Renal cortical epithelial cell (primary cell): ENCODE results near the gene PHYHIPL. TPM values are rescaled to one million over a fixed set of nuclear protein-coding genes. Genes with fewer than 3 reads are reported as not detected.

ENCODE experiments used
- DNase-seq: peaks from one replicate; pipeline ENCODE4 v3.0.0-alpha.2; 2011; ENCODE audit warnings: low read depth
- total RNA-seq: library from RNA; depleted of rRNA; stranded (reverse); fragments of >200 nt; gene quantifications from 2 replicates; pipeline ENCODE4 v1.2.3, GENCODE V29; 2014

The PHYHIPL gene
- total RNA-seq, 1 donor from 2014 or later, result 0.15 TPM

GRCh38 chr10:59255463-59255862 lies 79.0 kb downstream of the PHYHIPL start:
- no peak for DNase-seq

GRCh38 chr10:59257224-59257623 lies 80.8 kb downstream of the PHYHIPL start:
- DNase-seq, result no peak

GRCh38 chr10:59258890-59259289 lies 82.4 kb downstream of the PHYHIPL start:
- DNase-seq, result no peak

- no peak for DNase-seq
Measured at GRCh38 chr10:59265141-59265540, 88.7 kb downstream of the PHYHIPL start.

DNA sequence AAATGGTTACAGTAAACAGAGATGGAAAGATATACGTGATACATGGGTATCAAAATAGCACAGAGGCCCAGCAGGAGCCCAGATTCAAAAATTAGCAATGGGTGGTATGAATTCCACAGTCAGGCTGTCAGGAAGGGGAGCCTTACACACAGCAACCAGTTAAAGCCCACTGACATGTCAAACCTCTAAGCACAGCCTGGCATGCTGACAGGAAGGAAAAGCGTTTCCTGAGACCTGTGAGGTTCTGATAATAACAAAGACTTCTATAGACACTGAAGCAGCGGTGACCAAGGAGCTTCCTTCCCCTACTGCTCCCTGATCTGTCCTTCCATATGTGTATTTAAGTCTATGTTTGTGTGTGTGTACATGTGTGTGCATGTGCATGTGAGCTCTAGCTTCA lies 89.9 kb downstream of the PHYHIPL start:
- DNase-seq, result no peak

- no peak for DNase-seq
Measured at GRCh38 chr10:59268460-59268859, 92.0 kb downstream of the PHYHIPL start.

DNA sequence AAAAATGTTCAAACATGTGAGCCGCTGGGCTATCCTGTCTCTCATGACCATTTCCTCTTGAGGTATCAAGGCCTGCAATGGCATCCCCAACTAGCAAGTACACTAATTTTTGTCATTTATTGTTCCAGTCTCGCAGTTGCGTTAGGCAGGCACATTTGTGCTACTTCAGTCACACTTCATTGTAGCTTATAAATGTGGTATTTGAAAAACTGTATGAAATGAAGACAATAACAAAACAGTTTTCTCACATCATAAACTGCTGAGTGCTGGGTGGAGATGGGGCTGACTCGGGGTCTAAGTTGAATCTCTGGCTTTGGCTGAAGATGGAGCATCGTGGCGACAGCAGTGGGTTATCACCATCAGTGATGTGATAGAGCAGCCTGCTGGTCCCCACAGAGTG lies 93.2 kb downstream of the PHYHIPL start:
- DNase-seq, result no peak

DNA sequence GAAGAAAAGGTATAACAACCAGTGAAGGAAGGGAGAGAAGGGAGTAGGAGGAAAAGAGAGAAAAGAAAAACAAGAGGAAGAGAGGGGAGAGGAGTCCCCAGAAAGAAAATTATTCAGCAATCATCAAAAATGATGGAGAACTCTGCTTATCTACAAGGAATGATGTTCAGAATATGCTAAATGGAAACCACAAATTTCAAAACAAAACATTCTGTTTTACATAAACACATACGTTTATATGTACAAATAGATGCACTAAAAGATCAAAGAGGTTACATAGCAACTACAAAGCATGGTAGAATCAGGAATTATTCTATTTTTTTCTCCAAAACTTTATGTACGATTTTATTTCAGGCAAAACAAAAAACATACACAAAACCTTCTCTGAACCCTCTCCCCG lies 94.0 kb downstream of the PHYHIPL start:
- DNase-seq, result no peak

DNA sequence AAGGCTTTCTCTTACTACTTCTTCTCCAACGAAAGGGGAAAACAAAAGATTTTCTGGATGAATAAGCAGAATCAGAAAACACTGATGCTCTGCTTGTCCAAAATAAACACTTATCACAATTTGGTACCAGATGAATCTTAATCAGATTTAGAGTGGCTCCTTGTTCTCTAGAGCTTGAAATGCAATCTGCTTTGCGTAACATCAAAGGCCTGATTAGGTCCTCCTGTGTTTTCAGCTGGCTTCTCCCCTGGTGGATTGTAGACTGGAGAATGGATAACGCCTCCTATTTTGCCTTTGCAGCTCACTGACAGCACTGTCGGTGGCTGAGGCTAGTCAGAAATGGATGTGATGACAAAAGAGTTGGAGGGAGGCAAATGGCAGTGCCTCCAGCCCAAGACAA lies 94.7 kb downstream of the PHYHIPL start:
- no peak for DNase-seq

- no peak for DNase-seq
Measured at GRCh38 chr10:59272061-59272460, 95.6 kb downstream of the PHYHIPL start.

DNA sequence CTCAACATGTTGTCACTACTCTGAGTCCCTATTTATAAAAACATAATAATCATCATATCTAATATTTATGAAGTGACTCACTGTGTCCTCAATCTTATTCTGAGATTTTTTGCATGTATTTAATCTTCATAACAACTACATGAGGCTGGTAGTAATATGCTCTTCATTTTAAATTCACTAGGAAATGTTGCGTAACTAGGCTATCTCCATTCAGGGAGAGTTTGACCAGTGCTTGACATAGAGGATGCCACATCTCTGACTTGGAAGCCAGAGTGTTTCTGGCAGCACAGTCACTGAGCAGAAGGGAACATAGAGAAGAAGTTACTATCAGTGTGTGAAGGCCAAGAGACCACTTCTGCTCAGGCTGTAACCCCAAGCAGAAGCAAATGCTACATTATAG lies 97.0 kb downstream of the PHYHIPL start:
- DNase-seq, result no peak

- no peak for DNase-seq
Measured at GRCh38 chr10:59276133-59276532, 99.7 kb downstream of the PHYHIPL start.

DNA sequence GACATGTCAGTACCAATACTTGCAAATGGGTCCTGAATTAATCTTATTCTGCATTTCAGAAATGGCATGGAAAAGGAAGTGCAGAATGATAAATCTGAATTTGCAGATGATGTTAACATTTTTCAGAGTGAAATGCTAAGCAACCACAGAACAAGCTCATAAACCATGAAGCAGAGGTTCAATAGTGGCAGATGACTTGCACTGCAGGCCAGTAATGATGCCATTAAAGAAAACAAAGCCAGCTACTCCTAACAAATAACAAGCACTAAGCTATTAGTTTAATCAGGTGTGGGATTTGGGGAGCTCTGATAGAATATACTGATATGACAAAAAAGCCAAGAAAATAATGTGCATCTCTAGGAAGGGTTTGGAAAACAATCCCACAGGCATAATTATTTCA lies 100.5 kb downstream of the PHYHIPL start:
- no peak for DNase-seq

DNA sequence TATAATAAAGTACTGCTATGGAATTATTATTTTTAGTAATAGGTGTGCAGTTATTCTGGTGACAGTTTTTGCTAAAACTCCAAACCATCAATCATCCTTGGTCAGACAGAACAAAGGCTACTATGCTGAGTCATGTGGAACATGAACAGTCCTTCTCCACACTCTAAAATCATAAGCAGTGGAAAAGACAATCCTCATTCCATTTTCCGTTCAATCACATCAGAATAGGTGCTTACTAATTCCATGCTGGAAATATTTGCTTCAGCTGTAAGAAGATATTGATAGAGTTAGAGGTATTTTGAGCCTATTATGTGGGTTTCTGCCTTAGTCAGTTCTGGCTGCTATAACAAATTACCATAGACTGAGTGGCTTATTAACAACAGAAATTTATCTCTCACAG lies 103.0 kb downstream of the PHYHIPL start:
- no peak for DNase-seq

DNA sequence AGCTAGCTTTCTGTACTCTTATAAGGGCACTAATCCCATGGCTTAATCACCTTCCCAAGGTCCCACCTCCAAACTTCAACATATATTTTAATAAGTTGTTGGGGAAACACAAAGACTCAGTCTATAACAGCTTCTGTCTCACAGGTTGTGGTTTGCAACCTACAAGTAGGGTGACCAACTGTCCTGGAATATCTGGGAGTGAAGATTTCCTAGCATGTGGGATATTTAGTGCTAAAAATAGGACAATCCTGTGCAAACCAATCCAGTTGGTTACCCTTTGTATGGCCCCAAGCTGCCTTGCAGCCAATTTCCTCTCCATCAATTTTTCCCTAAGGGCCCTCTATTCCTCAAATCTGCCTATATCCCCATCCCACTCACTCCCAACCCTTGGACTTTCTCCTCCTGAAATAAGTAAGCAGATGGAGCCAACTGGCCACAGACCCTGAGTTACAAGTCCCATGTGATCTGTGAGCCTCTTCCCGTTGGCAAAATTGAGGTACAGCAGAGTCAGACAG lies 103.6 kb downstream of the PHYHIPL start:
- no peak for DNase-seq

GRCh38 chr10:59281861-59282260 lies 105.4 kb downstream of the PHYHIPL start:
- no peak for DNase-seq

GRCh38 chr10:59283456-59284091 lies 107.1 kb downstream of the PHYHIPL start:
- DNase-seq, result peak; percentile 2

DNA sequence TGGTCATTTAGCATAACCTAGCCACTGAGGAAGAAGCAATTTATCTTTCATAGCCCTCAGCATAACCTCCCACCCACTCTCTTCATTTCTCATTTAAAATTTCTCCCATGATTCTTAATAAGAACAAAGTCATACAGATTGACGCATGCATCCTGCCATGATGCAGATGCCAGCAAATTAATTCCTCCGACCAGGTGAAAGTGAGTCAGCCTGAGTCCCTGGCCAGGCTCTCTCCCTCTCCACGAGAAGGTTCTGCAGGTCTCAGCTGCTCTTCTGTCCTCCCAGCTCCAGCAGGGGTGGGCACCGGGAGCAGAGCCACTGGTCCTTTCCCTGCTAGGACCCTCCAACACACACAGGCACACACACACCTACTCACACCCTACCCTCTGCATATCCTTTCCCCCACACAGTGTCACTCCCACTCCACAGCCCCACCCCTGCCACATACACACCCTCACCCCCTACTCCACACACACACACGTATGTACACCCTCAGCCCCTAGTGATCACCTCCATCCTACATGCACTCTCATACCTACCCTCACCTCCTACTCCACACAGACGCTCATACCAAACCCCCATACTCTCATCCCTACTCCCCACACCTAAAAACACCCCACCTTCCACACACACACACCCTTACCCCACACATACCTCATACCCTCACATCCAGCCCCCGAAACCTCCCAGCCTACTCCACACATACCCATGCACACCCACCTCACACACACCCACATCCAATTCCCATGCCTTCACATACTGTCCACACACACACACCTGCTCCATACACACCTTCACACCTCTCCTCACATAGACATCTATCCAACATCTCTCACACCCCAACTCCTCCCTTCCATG lies 107.9 kb downstream of the PHYHIPL start:
- DNase-seq, result peak; percentile 7

DNA sequence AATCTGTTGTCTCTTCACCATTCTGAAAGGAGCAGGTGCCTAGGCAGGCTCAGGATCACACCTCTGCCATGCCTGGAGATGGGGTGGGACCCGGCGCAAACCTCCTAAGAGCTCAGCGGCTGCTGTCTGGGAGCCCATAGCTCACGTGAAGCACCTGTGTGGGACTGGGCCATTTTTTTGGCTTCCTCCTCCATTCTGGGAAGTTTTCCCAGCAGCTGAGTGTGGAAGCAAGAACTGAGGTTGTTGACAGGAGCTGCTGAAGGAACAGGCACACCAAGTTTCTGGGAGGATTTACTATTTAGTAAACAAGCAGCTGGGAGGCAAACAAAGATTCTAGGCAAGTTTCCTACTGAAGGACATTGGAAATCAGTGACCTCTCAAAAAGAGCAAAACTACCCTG lies 108.6 kb downstream of the PHYHIPL start:
- DNase-seq, result no peak

DNA sequence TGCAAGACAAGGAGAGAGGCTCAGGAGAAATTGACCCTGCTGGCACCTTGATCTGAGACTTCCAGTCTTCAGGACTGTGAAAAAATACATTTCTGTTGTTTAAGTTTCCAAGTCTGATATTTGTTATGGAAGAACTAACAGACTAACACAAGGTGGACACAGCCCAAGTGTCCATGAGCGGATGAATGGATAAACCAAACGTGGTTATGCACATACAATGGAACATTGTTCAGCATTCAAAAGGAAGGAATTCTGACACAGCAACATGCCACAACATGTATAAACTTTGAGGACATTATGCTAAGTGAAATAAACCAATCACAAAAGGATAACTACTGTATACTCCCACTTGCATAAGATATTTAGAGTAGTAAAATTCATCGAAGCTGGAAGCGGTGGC lies 109.4 kb downstream of the PHYHIPL start:
- DNase-seq, result no peak

- DNase-seq, result no peak
Measured at GRCh38 chr10:59287587-59288255, 111.3 kb downstream of the PHYHIPL start.

DNA sequence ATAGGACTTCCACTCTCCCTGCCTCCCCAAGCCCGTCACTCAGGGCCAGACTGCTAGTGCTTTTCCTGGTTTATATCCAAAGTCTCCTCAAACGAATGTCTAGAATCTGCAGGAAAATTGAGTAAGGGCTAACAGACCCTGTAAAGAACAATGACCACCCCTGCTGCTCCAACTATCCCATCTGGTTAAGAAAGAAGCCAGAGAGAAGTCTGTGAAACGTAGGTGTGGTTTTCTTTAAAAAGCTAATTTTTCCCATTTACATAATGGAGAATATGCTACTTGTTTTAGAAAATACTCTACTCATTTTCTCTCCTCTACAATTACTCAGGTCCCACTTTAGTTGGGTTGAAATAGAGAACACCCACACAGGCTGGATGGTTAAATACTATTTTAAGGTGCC lies 113.4 kb downstream of the PHYHIPL start:
- DNase-seq, result no peak

DNA sequence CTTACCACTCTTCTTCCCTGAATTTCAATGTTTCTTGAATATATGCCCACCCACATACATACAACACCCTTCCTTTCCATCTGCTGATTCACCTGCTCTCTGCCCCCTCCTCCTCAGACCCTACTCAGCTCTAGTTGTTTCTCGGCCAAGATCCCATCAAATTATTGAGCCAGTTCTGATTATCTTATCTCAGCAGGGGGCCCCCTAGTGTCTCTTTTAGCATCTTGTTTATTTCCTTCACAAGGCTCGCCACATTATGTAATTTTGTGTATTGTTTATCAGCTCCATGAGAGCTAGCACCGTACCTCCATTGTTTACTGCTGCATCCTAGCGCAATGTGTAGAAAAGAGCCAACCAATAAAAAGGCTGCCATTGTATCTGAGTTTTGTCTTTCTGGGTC lies 114.0 kb downstream of the PHYHIPL start:
- no peak for DNase-seq
